Measurements from ENCODE around the gene CHM.

- TF ChIP-seq EZH2 (IDR thresholded peaks at IDR 0.05; ENCODE audit: insufficient read depth, low read length): no peak
- no peak for TF ChIP-seq CTCF (IDR thresholded peaks at IDR 0.05; ENCODE audit: insufficient read depth, low read depth, low read length)
Measured at GRCh38 chrX:86061407-86061806, 14.0 kb upstream of the CHM start.
